GM19025 (cell line): Measurements from ENCODE around the gene LRP10.

Experiments
- ATAC-seq: cut with Tn5 transposase; IDR thresholded peaks from one replicate; pipeline ENCODE4 v1.9.1; 2021; ENCODE audit warnings: mild to moderate bottlenecking, low read depth, moderate library complexity; ENCODE audit not compliant: unreplicated experiment

The LRP10 gene

GRCh38 chr14:22915886-22916521, 44.5 kb downstream of the LRP10 start:
- no peak for ATAC-seq

DNA sequence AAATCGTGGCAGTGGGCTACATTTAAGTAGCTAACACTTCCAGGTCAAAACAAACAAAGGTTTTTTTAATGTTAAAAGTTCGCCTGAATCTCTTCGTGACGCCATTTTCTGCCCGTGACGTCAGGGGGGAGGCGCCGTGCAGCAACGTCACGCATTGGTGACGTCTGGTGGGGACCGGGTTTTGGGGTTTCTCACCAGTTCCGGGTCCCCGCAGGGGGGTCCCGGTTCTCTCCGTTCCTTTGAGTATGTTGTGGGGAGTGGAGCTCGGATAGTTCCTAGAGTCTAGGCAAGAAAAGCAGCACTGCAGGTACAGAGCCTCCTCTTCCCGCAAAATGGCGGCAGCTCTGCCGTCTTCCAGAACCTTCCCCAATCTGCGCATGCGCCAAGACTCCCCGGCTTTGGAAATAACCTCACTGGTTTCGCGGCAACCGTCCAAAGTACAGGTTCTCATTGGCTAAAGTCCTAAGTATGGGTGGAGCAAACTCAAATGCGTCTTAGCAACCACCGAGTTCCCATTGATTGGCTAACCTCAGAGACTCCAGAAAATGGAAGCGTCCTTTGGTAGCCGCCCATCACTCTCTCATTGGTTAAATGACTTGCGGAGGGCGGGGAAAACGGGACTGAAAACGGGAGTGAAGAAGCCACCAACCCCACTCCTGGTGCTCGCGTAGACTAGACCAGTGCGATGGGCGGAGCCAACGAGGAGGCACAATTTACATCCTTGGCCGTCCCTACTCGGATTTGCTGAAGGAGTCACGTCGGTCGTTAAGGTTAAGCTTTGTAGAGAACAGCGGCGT, 47.5 kb downstream of the LRP10 start, which contains the start of gene RBM23:
RBM23 (minus strand) TSS at position 346 of the 797 bp plus-strand sequence.
- ATAC-seq, result peak; percentile 93

GRCh38 chr14:22919601-22919921, 48.0 kb downstream of the LRP10 start:
- ATAC-seq, result peak; percentile 6

- no peak for ATAC-seq
These were observed 49.2 kb downstream of the LRP10 start for GRCh38 chr14:22920697-22921096.

- ATAC-seq, result no peak
These were observed 50.8 kb downstream of the LRP10 start for GRCh38 chr14:22922294-22922693.

GRCh38 chr14:22923746-22924145, 52.2 kb downstream of the LRP10 start:
- ATAC-seq, result no peak

DNA sequence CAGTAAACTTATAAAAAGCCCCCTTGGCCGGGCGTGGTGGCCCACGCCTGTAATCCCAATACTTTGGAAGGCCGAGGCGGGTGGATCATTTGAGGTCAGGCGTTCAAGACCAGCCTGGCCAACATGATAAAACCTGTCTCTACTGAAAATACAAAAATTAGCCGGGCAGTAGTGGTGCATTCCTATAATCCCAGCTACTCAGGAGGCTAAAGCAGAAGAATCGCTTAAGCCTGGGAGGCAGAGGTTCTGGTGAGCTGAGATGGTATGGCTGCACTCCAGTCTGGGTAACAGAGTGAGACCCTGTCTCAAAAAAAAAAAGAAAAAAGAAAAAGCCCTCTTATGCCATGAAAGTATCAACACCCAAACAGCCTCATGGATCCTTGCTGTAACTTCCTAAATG, 54.0 kb downstream of the LRP10 start:
- ATAC-seq, result no peak

DNA sequence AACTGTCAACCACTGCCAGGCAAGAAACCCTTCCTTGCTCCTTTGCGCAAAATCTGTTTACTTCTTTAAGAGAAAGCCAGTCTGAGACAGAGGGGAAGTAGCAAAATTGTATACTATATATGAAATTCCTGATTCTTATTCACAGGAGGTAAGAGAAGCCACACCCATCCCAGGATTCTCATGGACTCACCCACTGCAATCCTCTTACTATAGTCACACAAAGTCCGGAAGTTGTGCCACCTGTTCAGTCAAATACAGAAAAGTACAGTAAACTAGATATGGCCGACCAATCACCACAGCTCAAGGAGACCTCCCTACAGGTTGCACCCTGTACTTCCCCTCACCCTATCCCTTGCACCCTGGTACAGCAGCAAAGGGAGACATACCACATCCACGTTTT, 54.8 kb downstream of the LRP10 start:
- no peak for ATAC-seq

DNA sequence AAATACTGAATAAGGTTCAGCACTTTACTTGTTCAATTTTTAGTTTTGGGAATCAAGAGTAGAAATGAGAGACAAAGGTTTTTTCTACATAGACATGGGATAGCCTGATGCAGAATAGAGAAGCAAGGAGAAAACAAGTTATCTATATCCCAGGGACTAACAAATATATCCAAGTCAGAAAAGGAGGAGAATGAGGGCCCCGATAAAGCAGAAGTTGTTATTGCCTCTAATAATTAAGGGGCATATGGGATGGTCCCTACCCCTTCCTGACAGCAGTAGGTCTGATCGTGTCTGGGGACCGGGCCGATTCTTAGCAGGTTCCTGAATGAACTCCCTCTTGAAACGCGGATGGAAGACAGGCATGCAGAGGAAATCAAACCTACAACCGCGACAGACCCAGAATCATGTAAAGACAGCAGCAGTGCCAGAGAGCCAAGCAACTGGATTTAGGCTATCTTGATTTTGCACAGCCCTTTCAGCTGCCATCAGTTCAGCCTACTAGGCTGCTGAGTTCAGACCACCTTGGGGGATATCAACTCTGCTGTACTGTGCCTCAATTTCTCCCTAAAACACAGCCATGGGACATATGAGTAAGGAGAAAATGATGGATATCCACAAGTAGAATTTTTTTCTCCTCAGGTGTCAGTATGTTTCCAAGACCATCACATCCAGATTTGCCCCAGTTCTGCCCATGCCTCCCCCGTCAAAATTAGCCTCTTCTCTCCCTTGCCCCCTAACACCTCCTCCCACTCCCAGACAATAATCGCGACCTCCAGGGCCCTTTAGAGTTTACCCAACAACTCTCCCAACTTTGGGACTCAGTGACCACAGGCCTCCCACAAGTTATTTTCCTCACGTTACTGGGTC, 56.9 kb downstream of the LRP10 start:
- ATAC-seq, result no peak

GRCh38 chr14:22929104-22929960, 57.8 kb downstream of the LRP10 start, which contains the start of gene PRMT5:
TSS of gene PRMT5 (minus strand) at chr14:22929376. CDS start at chr14:22929361, 15 bp downstream.
- peak; percentile 91 for ATAC-seq

GRCh38 chr14:22929961-22930364, 58.4 kb downstream of the LRP10 start:
- no peak for ATAC-seq
